Transverse colon (tissue), 4 donors: ENCODE data around the gene AP1G2. TPM values are rescaled to one million over a fixed set of nuclear protein-coding genes. Genes with fewer than 3 reads are reported as not detected.

Source experiments
- DNase-seq: peaks from one replicate; pipeline ENCODE4 v3.0.0-alpha.2; 2019
- H3K27ac ChIP-seq, 4 donors: fragments of 200-600 bp; sonication (generic); 2 replicates each; pipeline ENCODE4 v1.5.1; 2016 to 2018; ENCODE audit warnings: inconsistent platforms in 4 of 4
- H3K27me3 ChIP-seq: fragments of 200-600 bp; sonication (generic); 2 replicates; pipeline ENCODE4 v1.5.1; 2017; ENCODE audit warnings: inconsistent platforms
- H3K36me3 ChIP-seq, 4 donors: fragments of 200-600 bp; sonication (generic); 2 replicates each; pipeline ENCODE4 v1.5.1; 2017 to 2019; ENCODE audit warnings: inconsistent platforms in 4 of 4
- H3K4me1 ChIP-seq, 4 donors: fragments of 200-600 bp; sonication (generic); 2 replicates each; pipeline ENCODE4 v1.5.1; 2017 to 2020; ENCODE audit warnings: inconsistent platforms in 4 of 4
- H3K4me3 ChIP-seq, 4 donors: fragments of 200-600 bp; sonication (generic); 1 replicate in 1 of 4; 2 replicates in 3 of 4; pipeline versions ENCODE4 v1.5.1 to v1.6.1; 2017 to 2019; ENCODE audit warnings: inconsistent platforms in 4 of 4
- H3K9me3 ChIP-seq, 2 donors: fragments of 200-600 bp; sonication (generic); 2 replicates each; pipeline ENCODE4 v1.5.1; 2017 to 2019; ENCODE audit warnings: inconsistent platforms in 2 of 2
- EP300 ChIP-seq: sonication (generic); formaldehyde crosslinking; IDR thresholded peaks from one replicate; pipeline ENCODE4 v1.6.1; 2017; ENCODE audit warnings: antibody characterized with exemption, low read depth
- POLR2A ChIP-seq: fragments of 450-650 bp; IDR thresholded peaks from one replicate; pipeline ENCODE4 v1.6.1; 2016; ENCODE audit warnings: antibody characterized with exemption, mild to moderate bottlenecking, moderate library complexity
- POLR2AphosphoS5 ChIP-seq, 3 donors: sonication (generic); formaldehyde crosslinking; IDR thresholded peaks; one replicate each; pipeline ENCODE4 v1.6.1; 2016; ENCODE audit warnings: antibody characterized with exemption in 3 of 3
- WGBS, 2 donors: methylation state at CpG; one replicate each; pipeline ENCODE4 v1.1.5; 2018; ENCODE audit warnings: low coverage in 1 of 2; 5-methylcytosine and 5-hydroxymethylcytosine counted together
- in situ Hi-C, 4 donors: fragments of 200-750 bp; cut with MboI; loops; one replicate each; pipeline versions ENCODE4 v1.15.0 to v1.15.1; 2017; ENCODE audit warnings: low sequenced_read_pairs in 3 of 4, low pct_ligation_motif_present in 1 of 4, low pct_unique_long_range_greater_than_20kb in 1 of 4
- intact Hi-C: fragments of 100-400 bp; cut with DNase I; formaldehyde crosslinking; loops from one replicate; pipeline ENCODE4 v1.15.1; 2023; ENCODE audit warnings: low total_unique reads
- total RNA-seq, 4 donors: library from RNA; depleted of rRNA; stranded (reverse); fragments of >200 nt; gene quantifications; one replicate each; pipeline ENCODE4 v1.1.0, GENCODE V29; 2016
- TF ChIP-seq, protein P1 (sequence below), 5 experiments: fragments of 200-600 bp in 3 of 5; fragments of 450-650 bp in 2 of 5; sonication (generic) in 3 of 5; IDR thresholded peaks; 1 replicate in 2 of 5; 2 replicates in 3 of 5; pipeline ENCODE4 v1.5.1; 2016 to 2017; ENCODE audit warnings: antibody characterized with exemption in 5 of 5, inconsistent platforms in 3 of 5, mild to moderate bottlenecking in 2 of 5, moderate library complexity in 1 of 5

The AP1G2 gene
- total RNA-seq, 4 donors from 2014 or later: 163 to 508 (median 237) TPM

DNA sequence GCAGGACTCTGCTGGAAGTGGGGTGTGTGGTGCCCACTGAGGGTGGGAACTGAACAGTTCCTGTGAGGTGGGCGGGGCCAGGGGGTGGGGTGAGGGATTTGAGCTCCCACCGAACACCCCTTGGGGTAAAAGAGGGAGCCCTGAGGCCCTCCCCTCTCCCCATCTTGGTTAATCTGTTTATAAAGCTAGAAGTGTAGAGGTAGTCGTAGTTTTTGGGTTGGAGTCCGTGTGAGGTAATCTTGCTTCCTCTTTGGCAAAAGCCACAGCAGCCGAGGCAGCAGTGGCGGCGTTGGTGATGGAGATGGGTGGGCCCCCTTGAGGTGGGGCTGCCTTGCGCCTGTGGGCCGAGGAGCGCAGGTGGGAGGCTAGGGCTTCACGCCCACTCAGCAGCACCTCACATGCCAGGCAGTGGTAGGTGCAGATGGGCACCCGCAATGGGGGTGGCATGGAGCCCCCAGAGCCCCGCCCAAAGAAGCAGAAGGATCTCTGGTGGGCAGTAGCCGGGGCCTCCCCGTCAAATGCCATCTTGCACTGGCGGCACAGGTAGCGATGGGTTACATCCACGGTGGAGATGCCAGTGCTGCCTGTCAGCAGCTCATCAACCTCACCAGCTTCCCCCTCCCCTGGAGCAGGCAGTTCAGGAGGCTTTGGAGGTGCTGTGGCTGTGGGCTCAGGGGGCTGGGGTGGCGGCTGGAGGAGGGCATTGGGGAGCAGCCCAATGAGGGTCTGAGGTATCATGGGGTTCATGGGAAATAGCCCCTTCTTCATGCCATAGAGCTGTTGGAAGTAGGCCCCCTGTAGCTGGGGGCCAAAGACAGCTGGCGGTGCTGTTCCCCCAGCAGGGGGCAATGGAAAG, 45.6 kb downstream of the AP1G2 start:
- in situ Hi-C loops (no loop called here), intact Hi-C loops (no loop called here)
- Histone ChIP-seq H3K4me1 (no peaks in the 10 kb centered on the region), H3K4me3 (no peak overlapping the region), H3K9me3 (no peaks in the 10 kb centered on the region), H3K36me3 (no peaks in the 10 kb centered on the region), H3K27me3 (no peaks in the 10 kb centered on the region), H3K27ac (no peak overlapping the region)
- DNase-seq: no peak
- WGBS, 2 donors: 86% methylated on average over 20 of the region's 20 CpGs; no CpG with 5 or more reads in 1 of the 2 donors
- no peak for TF ChIP-seq POLR2AphosphoS5 (IDR thresholded peaks at IDR 0.05)
- no peak for TF ChIP-seq POLR2A
- no peak for TF ChIP-seq EP300
- TF ChIP-seq, protein P1, sequence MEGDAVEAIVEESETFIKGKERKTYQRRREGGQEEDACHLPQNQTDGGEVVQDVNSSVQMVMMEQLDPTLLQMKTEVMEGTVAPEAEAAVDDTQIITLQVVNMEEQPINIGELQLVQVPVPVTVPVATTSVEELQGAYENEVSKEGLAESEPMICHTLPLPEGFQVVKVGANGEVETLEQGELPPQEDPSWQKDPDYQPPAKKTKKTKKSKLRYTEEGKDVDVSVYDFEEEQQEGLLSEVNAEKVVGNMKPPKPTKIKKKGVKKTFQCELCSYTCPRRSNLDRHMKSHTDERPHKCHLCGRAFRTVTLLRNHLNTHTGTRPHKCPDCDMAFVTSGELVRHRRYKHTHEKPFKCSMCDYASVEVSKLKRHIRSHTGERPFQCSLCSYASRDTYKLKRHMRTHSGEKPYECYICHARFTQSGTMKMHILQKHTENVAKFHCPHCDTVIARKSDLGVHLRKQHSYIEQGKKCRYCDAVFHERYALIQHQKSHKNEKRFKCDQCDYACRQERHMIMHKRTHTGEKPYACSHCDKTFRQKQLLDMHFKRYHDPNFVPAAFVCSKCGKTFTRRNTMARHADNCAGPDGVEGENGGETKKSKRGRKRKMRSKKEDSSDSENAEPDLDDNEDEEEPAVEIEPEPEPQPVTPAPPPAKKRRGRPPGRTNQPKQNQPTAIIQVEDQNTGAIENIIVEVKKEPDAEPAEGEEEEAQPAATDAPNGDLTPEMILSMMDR (IDR thresholded peaks at IDR 0.05): no peak

DNA sequence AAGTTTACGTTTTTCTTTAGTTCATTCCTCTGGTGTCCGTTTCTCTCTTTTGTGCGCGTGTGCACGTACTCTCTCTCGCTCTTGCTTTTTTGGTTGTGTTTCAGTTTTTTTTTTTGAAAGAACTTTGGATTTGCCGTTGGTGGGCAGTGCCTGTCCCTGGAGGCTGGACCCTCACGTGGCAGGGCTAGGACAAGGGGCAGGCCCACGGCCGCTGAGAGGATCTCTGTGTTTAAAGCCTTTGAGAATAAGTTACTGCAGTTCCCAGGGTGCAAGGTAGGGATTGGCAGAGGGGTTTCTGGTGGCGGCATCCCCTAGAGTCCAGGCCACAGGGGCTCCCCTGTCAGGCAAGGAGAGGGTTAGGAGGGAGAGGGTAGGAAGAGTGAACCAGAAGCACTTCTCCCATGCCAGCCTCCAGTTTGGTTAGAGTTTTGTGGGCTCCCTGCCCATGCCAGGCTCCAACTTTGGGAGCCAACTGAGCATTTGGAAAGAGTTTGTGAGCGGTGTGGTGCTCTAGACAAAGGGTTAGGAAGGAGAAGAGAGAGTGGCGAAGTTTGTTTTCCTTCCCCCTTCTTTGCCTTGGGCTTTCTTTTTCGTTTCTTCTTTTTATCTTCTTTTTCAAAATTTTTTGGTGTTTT, 46.6 kb downstream of the AP1G2 start:
- WGBS, 2 donors: 81 to 88% methylated on average over 10 to 14 of the region's 14 CpGs
- DNase-seq: no peak
- no peaks in the 10 kb centered on the region for H3K9me3 ChIP-seq
- H3K27ac ChIP-seq: no peak overlapping the region
- no peak for TF ChIP-seq POLR2AphosphoS5 (IDR thresholded peaks at IDR 0.05)
- no peak for TF ChIP-seq POLR2A
- TF ChIP-seq, protein P1 (IDR thresholded peaks at IDR 0.05): no peak
- TF ChIP-seq EP300: no peak
- no peaks in the 10 kb centered on the region for H3K36me3 ChIP-seq
- H3K4me3 ChIP-seq: no peak overlapping the region
- no peaks in the 10 kb centered on the region for H3K4me1 ChIP-seq
- in situ Hi-C loops: no loop called here
- intact Hi-C loops: no loop called here
- no peaks in the 10 kb centered on the region for H3K27me3 ChIP-seq

GRCh38 chr14:23518709-23519108, 48.9 kb downstream of the AP1G2 start:
- no peak for TF ChIP-seq EP300
- TF ChIP-seq, protein P1 (IDR thresholded peaks at IDR 0.05): no peak
- no peak for TF ChIP-seq POLR2AphosphoS5 (IDR thresholded peaks at IDR 0.05)
- no peak for TF ChIP-seq POLR2A
- Histone ChIP-seq H3K36me3 (no peaks in the 10 kb centered on the region), H3K27ac (no peak overlapping the region), H3K9me3 (no peaks in the 10 kb centered on the region), H3K27me3 (no peaks in the 10 kb centered on the region), H3K4me1 (no peaks in the 10 kb centered on the region), H3K4me3 (no peak overlapping the region)
- intact Hi-C loops: no loop called here
- DNase-seq: no peak
- in situ Hi-C loops: no loop called here
- 71 to 84% methylated on average over 1 to 4 of the region's 4 CpGs for WGBS, 2 donors

DNA sequence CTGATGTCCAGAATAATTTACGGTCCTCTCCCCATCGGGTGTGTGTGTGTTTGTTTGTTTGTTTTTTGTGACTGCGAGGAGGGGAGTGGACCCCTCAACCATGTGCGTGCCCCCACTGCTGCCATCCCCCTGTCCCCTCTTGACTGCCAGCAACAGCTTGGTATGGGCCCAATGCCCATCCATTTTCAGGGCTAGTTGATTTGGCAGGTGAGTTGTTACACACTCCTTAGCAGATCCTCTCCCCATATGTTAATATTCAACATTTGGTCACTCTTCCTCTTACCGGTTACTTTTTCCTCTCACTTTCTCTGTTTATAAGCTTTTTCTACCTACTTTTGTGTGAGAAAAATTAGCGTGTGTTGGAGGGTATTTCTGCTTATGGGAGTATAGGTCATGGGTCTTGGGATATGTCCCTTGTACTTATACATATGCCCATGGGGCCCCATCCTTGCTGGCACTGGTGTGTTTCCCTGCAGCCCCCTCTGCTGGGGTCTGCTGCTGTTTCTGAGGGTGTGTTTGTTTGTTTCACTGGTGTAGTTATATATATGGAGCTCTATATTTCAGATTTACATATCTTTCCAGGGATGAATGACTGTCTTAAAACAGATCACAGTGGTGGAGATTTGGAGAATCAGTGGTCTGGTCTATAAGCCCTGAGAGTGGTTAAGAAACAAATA, 49.8 kb downstream of the AP1G2 start:
- Histone ChIP-seq H3K4me1 (no peaks in the 10 kb centered on the region), H3K4me3 (no peak overlapping the region), H3K9me3 (no peaks in the 10 kb centered on the region), H3K36me3 (no peaks in the 10 kb centered on the region), H3K27me3 (no peaks in the 10 kb centered on the region), H3K27ac (no peak overlapping the region)
- TF ChIP-seq EP300 (no peak), POLR2AphosphoS5 (IDR thresholded peaks at IDR 0.05) (no peak), POLR2A (no peak)
- TF ChIP-seq, protein P1 (IDR thresholded peaks at IDR 0.05): no peak
- intact Hi-C loops (no loop called here), in situ Hi-C loops (no loop called here)
- 89 to 98% methylated on average over 5 to 6 of the region's 6 CpGs for WGBS, 2 donors
- DNase-seq: no peak
